CD14-positive monocyte (primary cell): ENCODE results near the gene DLG1. TPM values are rescaled to one million over a fixed set of nuclear protein-coding genes. Genes with fewer than 3 reads are reported as not detected.

Experiments used
- DNase-seq, 3 donors: peaks; one replicate each; pipeline ENCODE4 v3.0.0-alpha.2; 2011 to 2022
- H2AFZ ChIP-seq: 2 replicates; pipeline ENCODE4 v1.6.0; 2012; ENCODE audit warnings: mild to moderate bottlenecking, low read depth, low read length, inconsistent platforms; ENCODE audit not compliant: insufficient read depth, poor library complexity, severe bottlenecking
- H3K27ac ChIP-seq, 2 donors: 1 replicate in 1 of 2; 2 replicates in 1 of 2; pipeline ENCODE4 v1.5.1; 2012 to 2013; ENCODE audit warnings: low read length in 2 of 2, control low read depth in 1 of 2, inconsistent platforms in 1 of 2, low read depth in 1 of 2, mild to moderate bottlenecking in 1 of 2
- H3K27me3 ChIP-seq, 2 donors: one replicate each; pipeline versions ENCODE4 v1.6.0 to v1.6.1; 2011 to 2013; ENCODE audit warnings: low read length in 2 of 2; ENCODE audit not compliant: control insufficient read depth in 2 of 2, insufficient read depth in 2 of 2
- H3K36me3 ChIP-seq, 2 donors: replicated peaks in 1 of 2; 1 replicate in 1 of 2; 2 replicates in 1 of 2; pipeline versions ENCODE4 v1.5.1 to v1.6.1; 2012 to 2013; ENCODE audit warnings: low read length in 2 of 2, control low read depth in 1 of 2, inconsistent platforms in 1 of 2, mild to moderate bottlenecking in 1 of 2; ENCODE audit not compliant: insufficient read depth in 2 of 2, control insufficient read depth in 1 of 2
- H3K4me1 ChIP-seq, 2 donors: 1 replicate in 1 of 2; 2 replicates in 1 of 2; pipeline versions ENCODE4 v1.5.1 to v1.6.1; 2012 to 2013; ENCODE audit warnings: low read length in 2 of 2, control low read depth in 1 of 2, inconsistent platforms in 1 of 2, mild to moderate bottlenecking in 1 of 2, moderate library complexity in 1 of 2; ENCODE audit not compliant: insufficient read depth in 2 of 2, control insufficient read depth in 1 of 2
- H3K4me2 ChIP-seq: replicated peaks from 2 replicates; pipeline ENCODE3; 2012; ENCODE audit warnings: low read length, moderate library complexity, mild to moderate bottlenecking; ENCODE audit not compliant: poor library complexity, severe bottlenecking; ENCODE audit errors: extremely low read depth
- H3K4me3 ChIP-seq, 3 experiments: fragments of 200-600 bp in 1 of 3; sonication (generic) in 1 of 3; replicated peaks in 1 of 3; 1 replicate in 2 of 3; 2 replicates in 1 of 3; pipeline ENCODE4 v1.5.1; 2011 to 2013; ENCODE audit warnings: low read length in 3 of 3, mild to moderate bottlenecking in 3 of 3, control low read depth in 2 of 3, low read depth in 2 of 3, inconsistent platforms in 1 of 3, moderate library complexity in 1 of 3
- H3K79me2 ChIP-seq: 2 replicates; pipeline ENCODE4 v1.6.0; 2012; ENCODE audit warnings: mild to moderate bottlenecking, control low read depth, inconsistent platforms, low read length, moderate library complexity; ENCODE audit not compliant: insufficient read depth
- H3K9ac ChIP-seq: 2 replicates; pipeline ENCODE4 v1.6.0; 2017; ENCODE audit warnings: low read length, mild to moderate bottlenecking; ENCODE audit not compliant: insufficient read depth, poor library complexity, severe bottlenecking
- H3K9me3 ChIP-seq, 2 donors: replicated peaks in 1 of 2; 1 replicate in 1 of 2; 2 replicates in 1 of 2; pipeline versions ENCODE4 v1.5.1 to v1.6.1; 2012 to 2013; ENCODE audit warnings: low read length in 2 of 2, control low read depth in 1 of 2; ENCODE audit not compliant: control insufficient read depth in 1 of 2, insufficient read depth in 1 of 2
- H4K20me1 ChIP-seq: 2 replicates; pipeline ENCODE4 v1.6.0; 2012; ENCODE audit warnings: mild to moderate bottlenecking, low read length, control low read depth, moderate library complexity; ENCODE audit not compliant: insufficient read depth
- H3K27ac Mint-ChIP-seq, 7 donors: one replicate each; pipeline ENCODE4 v1.8.0; 2020; ENCODE audit warnings: mild to moderate bottlenecking in 7 of 7, mixed read lengths in 7 of 7, moderate library complexity in 6 of 7, inconsistent platforms in 2 of 7
- H3K27me3 Mint-ChIP-seq, 3 donors: one replicate each; pipeline ENCODE4 v1.8.0; 2021 to 2022; ENCODE audit warnings: low read depth in 3 of 3, mild to moderate bottlenecking in 3 of 3, mixed read lengths in 3 of 3, moderate library complexity in 3 of 3, inconsistent platforms in 1 of 3
- H3K36me3 Mint-ChIP-seq, 2 donors: one replicate each; pipeline ENCODE4 v1.8.0; 2020; ENCODE audit warnings: mixed read lengths in 2 of 2, inconsistent platforms in 1 of 2, mild to moderate bottlenecking in 1 of 2
- H3K4me1 Mint-ChIP-seq: one replicate; pipeline ENCODE4 v1.8.0; 2020; ENCODE audit warnings: mild to moderate bottlenecking, mixed read lengths
- H3K4me3 Mint-ChIP-seq, 2 donors: one replicate each; pipeline ENCODE4 v1.8.0; 2020; ENCODE audit warnings: mild to moderate bottlenecking in 2 of 2, mixed read lengths in 2 of 2, moderate library complexity in 1 of 2
- H3K9me3 Mint-ChIP-seq, 7 donors: one replicate each; pipeline ENCODE4 v1.8.0; 2020 to 2022; ENCODE audit warnings: mixed read lengths in 7 of 7, mild to moderate bottlenecking in 6 of 7, moderate library complexity in 6 of 7, inconsistent platforms in 2 of 7
- WGBS: methylation state at CpG from one replicate; pipeline ENCODE4 v1.1.5; 2013; ENCODE audit warnings: missing lambda C conversion rate; ENCODE audit not compliant: insufficient coverage; 5-methylcytosine and 5-hydroxymethylcytosine counted together
- intact Hi-C, 2 donors: fragments of 100-400 bp; cut with micrococcal nuclease; formaldehyde crosslinking; loops; one replicate each; pipeline versions ENCODE4 v1.15.0 to v1.15.1; 2023
- polyA plus RNA-seq, 3 donors: library from polyadenylated mRNA; depleted of rRNA in 1 of 3; unstranded in 2 of 3; stranded (reverse) in 1 of 3; fragments of 300-500 nt in 2 of 3; fragments of >200 nt in 1 of 3; fragmentation: Illumina TruSeq in 2 of 3; gene quantifications; 1 replicate in 2 of 3; 2 replicates in 1 of 3; pipeline ENCODE4 v1.2.3, GENCODE V29; 2012 to 2021
- TF ChIP-seq, protein P1 (sequence below): fragments of 200-600 bp; IDR thresholded peaks from one replicate; pipeline ENCODE4 v1.8.0; 2022; ENCODE audit warnings: antibody characterized with exemption, mild to moderate bottlenecking

The DLG1 gene
- polyA plus RNA-seq, 3 donors: 6.5 to 21.9 (median 10.2) TPM

DNA sequence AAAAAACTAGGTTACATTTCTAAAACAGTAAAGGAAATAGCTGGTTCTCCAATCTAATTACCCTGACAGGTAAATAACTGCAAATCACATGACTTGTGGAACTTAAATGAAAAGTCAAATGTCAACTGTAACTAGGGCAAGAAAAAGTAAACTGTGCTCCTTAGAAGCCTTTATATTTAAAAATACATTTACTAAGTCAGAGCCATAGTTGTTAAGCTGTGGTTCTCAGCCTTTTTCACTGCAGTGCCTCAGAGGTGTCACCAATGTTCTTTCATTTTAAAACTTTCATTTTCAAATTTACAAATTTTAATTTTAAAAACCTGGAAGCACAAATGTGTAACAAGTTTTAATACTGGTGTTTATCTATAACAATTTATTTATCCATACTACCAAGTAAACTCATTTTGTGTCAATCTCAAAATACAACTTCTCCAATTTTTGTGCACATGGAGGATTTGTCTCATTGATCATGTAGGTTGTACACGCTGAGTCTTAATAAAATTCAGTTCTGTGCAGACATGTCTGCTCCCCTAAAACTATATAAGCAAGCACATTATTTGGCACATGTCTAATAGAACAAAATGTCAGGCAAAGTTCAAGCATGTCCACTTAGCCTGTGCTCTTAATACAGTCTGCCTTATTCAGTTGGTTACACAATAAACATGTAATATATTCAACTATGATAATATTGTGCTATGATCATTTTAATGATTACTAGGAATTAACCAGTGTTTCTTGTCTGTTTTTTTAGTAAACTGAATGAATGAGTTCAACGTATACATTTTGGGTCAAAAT is 70.4 kb downstream of the DLG1 start:
- H3K27ac Mint-ChIP-seq: no peak overlapping the region
- H4K20me1 ChIP-seq: peaks cover 37% of the 10 kb centered on the region
- TF ChIP-seq, protein P1, sequence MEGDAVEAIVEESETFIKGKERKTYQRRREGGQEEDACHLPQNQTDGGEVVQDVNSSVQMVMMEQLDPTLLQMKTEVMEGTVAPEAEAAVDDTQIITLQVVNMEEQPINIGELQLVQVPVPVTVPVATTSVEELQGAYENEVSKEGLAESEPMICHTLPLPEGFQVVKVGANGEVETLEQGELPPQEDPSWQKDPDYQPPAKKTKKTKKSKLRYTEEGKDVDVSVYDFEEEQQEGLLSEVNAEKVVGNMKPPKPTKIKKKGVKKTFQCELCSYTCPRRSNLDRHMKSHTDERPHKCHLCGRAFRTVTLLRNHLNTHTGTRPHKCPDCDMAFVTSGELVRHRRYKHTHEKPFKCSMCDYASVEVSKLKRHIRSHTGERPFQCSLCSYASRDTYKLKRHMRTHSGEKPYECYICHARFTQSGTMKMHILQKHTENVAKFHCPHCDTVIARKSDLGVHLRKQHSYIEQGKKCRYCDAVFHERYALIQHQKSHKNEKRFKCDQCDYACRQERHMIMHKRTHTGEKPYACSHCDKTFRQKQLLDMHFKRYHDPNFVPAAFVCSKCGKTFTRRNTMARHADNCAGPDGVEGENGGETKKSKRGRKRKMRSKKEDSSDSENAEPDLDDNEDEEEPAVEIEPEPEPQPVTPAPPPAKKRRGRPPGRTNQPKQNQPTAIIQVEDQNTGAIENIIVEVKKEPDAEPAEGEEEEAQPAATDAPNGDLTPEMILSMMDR: no peak

DNA sequence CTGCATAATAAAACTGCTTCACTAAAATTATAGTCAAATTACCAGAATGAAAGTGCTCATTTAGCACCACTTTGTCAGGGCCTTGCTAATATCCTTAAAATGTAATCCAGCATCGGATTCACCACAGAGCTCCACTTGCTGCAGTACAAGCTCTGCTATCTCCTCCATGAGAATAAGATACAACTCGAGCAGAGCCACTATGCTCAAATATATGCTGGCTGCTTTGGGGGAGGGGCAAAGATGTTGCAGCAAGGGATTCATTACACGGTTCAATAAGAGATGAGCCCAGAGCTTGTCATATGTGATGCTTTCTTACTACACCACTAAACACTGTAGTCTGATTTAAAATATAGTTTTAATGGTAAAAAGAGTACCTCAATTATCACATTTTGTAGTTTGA is 72.2 kb downstream of the DLG1 start:
- no peaks in the 10 kb centered on the region for H3K36me3 ChIP-seq
- H4K20me1 ChIP-seq: peaks cover 34% of the 10 kb centered on the region
- H3K27me3 ChIP-seq: no peaks in the 10 kb centered on the region
- H3K27ac ChIP-seq: no peak overlapping the region
- H3K4me1 ChIP-seq: peaks cover 0 to 4% of the 10 kb centered on the region in 2 donors
- no peak overlapping the region for H2AFZ ChIP-seq
- no peak overlapping the region for H3K4me3 Mint-ChIP-seq
- intact Hi-C loops: no loop called here
- no peaks in the 10 kb centered on the region for H3K9me3 ChIP-seq
- no peak overlapping the region for H3K9ac ChIP-seq
- H3K27me3 Mint-ChIP-seq: no peaks in the 10 kb centered on the region
- TF ChIP-seq, protein P1: no peak
- no peak for DNase-seq
- H3K4me2 ChIP-seq: no peak overlapping the region
- H3K4me3 ChIP-seq: no peak overlapping the region
- peaks cover 0 to 2% of the 10 kb centered on the region in 2 donors for H3K36me3 Mint-ChIP-seq
- no peak overlapping the region for H3K27ac Mint-ChIP-seq
- no peaks in the 10 kb centered on the region for H3K9me3 Mint-ChIP-seq
- peaks cover 24% of the 10 kb centered on the region for H3K4me1 Mint-ChIP-seq
- peaks cover 30% of the 10 kb centered on the region for H3K79me2 ChIP-seq
- no CpG with 5 or more reads among the region's 3 CpGs for WGBS

More for the DNA sequence above, 70.4 kb downstream of the DLG1 start:
- H3K9me3 Mint-ChIP-seq: no peaks in the 10 kb centered on the region
- H3K36me3 Mint-ChIP-seq: peaks cover 2 to 5% of the 10 kb centered on the region in 2 donors
- H3K4me1 Mint-ChIP-seq: peaks cover 14% of the 10 kb centered on the region
- Histone ChIP-seq H3K27me3 (no peaks in the 10 kb centered on the region), H3K27ac (no peak overlapping the region), H3K79me2 (peaks cover 41% of the 10 kb centered on the region), H3K4me2 (no peak overlapping the region), H3K36me3 (no peaks in the 10 kb centered on the region), H3K4me1 (peaks cover 0 to 4% of the 10 kb centered on the region in 2 donors), H3K9ac (no peak overlapping the region), H2AFZ (no peak overlapping the region), H3K9me3 (no peaks in the 10 kb centered on the region), H3K4me3 (no peak overlapping the region)
- intact Hi-C loops: no loop called here
- H3K4me3 Mint-ChIP-seq: no peak overlapping the region
- no peaks in the 10 kb centered on the region for H3K27me3 Mint-ChIP-seq
- DNase-seq: no peak
- 100% methylated on average over 1 of the region's 2 CpGs for WGBS
